ENCODE results near the gene PVALB.

The PVALB gene

GRCh38 chr22:36798674-36799066 lies 18.2 kb downstream of the PVALB start:
- CTCF ChIA-PET, result no interaction called here
- TF ChIP-seq SUZ12 (IDR thresholded peaks at IDR 0.05), result no peak
- TF ChIP-seq PKNOX1 (IDR thresholded peaks at IDR 0.05), result no peak
- no peak for TF ChIP-seq L3MBTL2 (conservative IDR thresholded peaks at IDR 0.05)
- no peak for TF ChIP-seq ZNF384 (IDR thresholded peaks at IDR 0.05)
- TF ChIP-seq HDGF (IDR thresholded peaks at IDR 0.05; ENCODE audit: borderline replicate concordance), result no peak
- TF ChIP-seq BHLHE40 (IDR thresholded peaks at IDR 0.05; ENCODE audit: borderline replicate concordance), result no peak
- TF ChIP-seq SP1 (IDR thresholded peaks at IDR 0.05), result no peak
- TF ChIP-seq FOXM1 (IDR thresholded peaks at IDR 0.05; ENCODE audit: borderline replicate concordance), result no peak
- no peak for TF ChIP-seq TARDBP (IDR thresholded peaks at IDR 0.05)
- TF ChIP-seq FOXA1 (IDR thresholded peaks at IDR 0.05), result no peak
- no peak for TF ChIP-seq FOXK2 (IDR thresholded peaks at IDR 0.05)
- no peak for TF ChIP-seq NFRKB (IDR thresholded peaks at IDR 0.05)
- no peak for TF ChIP-seq LEF1 (IDR thresholded peaks at IDR 0.05; ENCODE audit: borderline replicate concordance)
- no peak for TF ChIP-seq ELF4 (IDR thresholded peaks at IDR 0.05)
- no peak for TF ChIP-seq CTBP1 (IDR thresholded peaks at IDR 0.05; ENCODE audit: borderline replicate concordance)
- TF ChIP-seq ARNT (IDR thresholded peaks at IDR 0.05), result no peak
- POLR2A ChIA-PET, result no interaction called here

DNA sequence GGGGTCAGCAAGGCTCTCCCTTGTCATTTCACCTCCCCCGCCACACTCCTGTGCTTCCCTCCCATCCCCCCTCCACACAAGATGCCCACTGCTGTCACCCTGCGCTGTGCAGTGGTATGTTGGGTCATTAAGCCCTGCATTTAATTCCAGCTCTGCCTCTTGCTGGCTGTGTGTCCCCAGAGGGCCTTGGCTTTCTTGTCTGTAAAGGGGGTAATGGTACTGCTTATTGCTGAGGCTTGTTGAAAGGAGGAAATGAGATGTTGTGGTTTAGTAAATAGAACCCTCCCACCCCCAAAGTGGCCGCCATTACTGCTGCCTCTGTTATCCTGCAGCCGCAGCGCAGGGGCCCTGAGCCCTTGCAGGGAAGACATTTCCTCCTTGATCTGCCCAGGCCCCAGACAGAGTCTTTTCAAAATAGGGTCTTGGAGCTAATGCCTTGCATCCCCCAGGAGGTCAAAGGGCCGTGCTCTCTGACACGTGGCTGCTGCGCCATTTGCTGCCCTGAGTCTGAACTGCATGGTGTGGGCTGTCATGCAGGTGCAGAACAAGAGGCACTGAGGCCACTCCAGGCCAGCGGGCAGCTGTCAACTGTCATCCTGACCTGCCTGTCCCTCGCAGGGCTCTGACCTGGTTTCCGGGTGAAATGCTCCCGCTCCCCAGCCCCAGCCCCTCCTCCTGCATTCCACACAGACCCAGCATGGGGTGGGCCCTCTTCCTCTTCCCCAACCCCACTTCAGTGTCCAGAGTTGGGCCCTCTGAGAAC lies 18.7 kb downstream of the PVALB start:
- ChIA-PET CTCF (no interaction called here), POLR2A (no interaction called here)
- DNase-seq (ENCODE audit: extremely low spot score), result no peak
- TF ChIP-seq CTBP1 (IDR thresholded peaks at IDR 0.05; ENCODE audit: borderline replicate concordance) (no peak), ELF4 (IDR thresholded peaks at IDR 0.05) (no peak), FOXK2 (IDR thresholded peaks at IDR 0.05) (no peak)

More at GRCh38 chr22:36798674-36799066, 18.2 kb downstream of the PVALB start:
- no peak for DNase-seq (ENCODE audit: extremely low spot score)

- no peak for DNase-seq (ENCODE audit: extremely low spot score)
- TF ChIP-seq HDGF (IDR thresholded peaks at IDR 0.05; ENCODE audit: borderline replicate concordance), result no peak
- no peak for TF ChIP-seq FOXA1 (IDR thresholded peaks at IDR 0.05)
- no peak for TF ChIP-seq FOXM1 (IDR thresholded peaks at IDR 0.05; ENCODE audit: borderline replicate concordance)
- no peak for TF ChIP-seq L3MBTL2 (conservative IDR thresholded peaks at IDR 0.05)
- TF ChIP-seq SUZ12 (IDR thresholded peaks at IDR 0.05), result no peak
- TF ChIP-seq LEF1 (IDR thresholded peaks at IDR 0.05; ENCODE audit: borderline replicate concordance), result no peak
- TF ChIP-seq NFRKB (IDR thresholded peaks at IDR 0.05), result no peak
- TF ChIP-seq ZNF384 (IDR thresholded peaks at IDR 0.05), result no peak
- TF ChIP-seq CTBP1 (IDR thresholded peaks at IDR 0.05; ENCODE audit: borderline replicate concordance), result no peak
- no peak for TF ChIP-seq FOXK2 (IDR thresholded peaks at IDR 0.05)
- TF ChIP-seq PKNOX1 (IDR thresholded peaks at IDR 0.05), result no peak
- TF ChIP-seq SP1 (IDR thresholded peaks at IDR 0.05), result no peak
- TF ChIP-seq TARDBP (IDR thresholded peaks at IDR 0.05), result no peak
- no peak for TF ChIP-seq BHLHE40 (IDR thresholded peaks at IDR 0.05; ENCODE audit: borderline replicate concordance)
- no peak for TF ChIP-seq ELF4 (IDR thresholded peaks at IDR 0.05)
- no peak for TF ChIP-seq ARNT (IDR thresholded peaks at IDR 0.05)
- POLR2A ChIA-PET, result no interaction called here
- CTCF ChIA-PET, result no interaction called here
These were observed 19.5 kb downstream of the PVALB start for GRCh38 chr22:36797374-36797773.

GRCh38 chr22:36796552-36797175 lies 20.2 kb downstream of the PVALB start:
- DNase-seq (ENCODE audit: extremely low spot score), result no peak
- TF ChIP-seq ARNT (IDR thresholded peaks at IDR 0.05) (no peak), ZNF384 (IDR thresholded peaks at IDR 0.05) (no peak), LEF1 (IDR thresholded peaks at IDR 0.05; ENCODE audit: borderline replicate concordance) (no peak), FOXM1 (IDR thresholded peaks at IDR 0.05; ENCODE audit: borderline replicate concordance) (no peak), PKNOX1 (IDR thresholded peaks at IDR 0.05) (no peak), HDGF (IDR thresholded peaks at IDR 0.05; ENCODE audit: borderline replicate concordance) (no peak), FOXA1 (IDR thresholded peaks at IDR 0.05) (no peak), ELF4 (IDR thresholded peaks at IDR 0.05) (no peak), L3MBTL2 (conservative IDR thresholded peaks at IDR 0.05) (no peak), SP1 (IDR thresholded peaks at IDR 0.05) (no peak), NFRKB (IDR thresholded peaks at IDR 0.05) (no peak), CTBP1 (IDR thresholded peaks at IDR 0.05; ENCODE audit: borderline replicate concordance) (no peak), SUZ12 (IDR thresholded peaks at IDR 0.05) (no peak), BHLHE40 (IDR thresholded peaks at IDR 0.05; ENCODE audit: borderline replicate concordance) (no peak), FOXK2 (IDR thresholded peaks at IDR 0.05) (no peak), TARDBP (IDR thresholded peaks at IDR 0.05) (no peak)
- ChIA-PET CTCF (interaction anchor here (0.6 to 1.3 kb wide), 2 partner anchors 8 to 59 kb away, joined by 3 read pairs; no protein-coding TSS in a partner anchor), POLR2A (interaction anchor here (1.1 kb wide), 1 partner anchor 10 kb away, joined by 3 read pairs; no protein-coding TSS in a partner anchor)

GRCh38 chr22:36795633-36796032 lies 21.2 kb downstream of the PVALB start:
- TF ChIP-seq CTBP1 (IDR thresholded peaks at IDR 0.05; ENCODE audit: borderline replicate concordance) (no peak), FOXA1 (IDR thresholded peaks at IDR 0.05) (no peak), SP1 (IDR thresholded peaks at IDR 0.05) (no peak), TARDBP (IDR thresholded peaks at IDR 0.05) (no peak), LEF1 (IDR thresholded peaks at IDR 0.05; ENCODE audit: borderline replicate concordance) (no peak), FOXM1 (IDR thresholded peaks at IDR 0.05; ENCODE audit: borderline replicate concordance) (no peak), ARNT (IDR thresholded peaks at IDR 0.05) (no peak)
- ChIA-PET POLR2A (interaction anchor here (1.1 kb wide), 1 partner anchor 11 kb away, joined by 3 read pairs; no protein-coding TSS in a partner anchor), CTCF (interaction anchor here (1.3 kb wide), 1 partner anchor 9 kb away, joined by 3 read pairs; no protein-coding TSS in a partner anchor)
- no peak for DNase-seq (ENCODE audit: extremely low spot score)
